IMR-90 (cell line): Measurements from ENCODE around the gene RXFP2. TPM values are rescaled to one million over a fixed set of nuclear protein-coding genes. Genes with fewer than 3 reads are reported as not detected.

Source experiments
- ATAC-seq: fragments of 200-7000 bp; cut with Tn5 transposase; 2 replicates; pipeline ENCODE4 v1.9.1; 2020; ENCODE audit warnings: low read depth, mild to moderate bottlenecking, moderate library complexity
- BruUV-seq: library from RNA; stranded (reverse); fragments of 400-500 nt; replicated peaks from 2 replicates; lab custom pipeline; 2021; lab: Mats Ljungman, UMichigan
- CTCF ChIA-PET: fragments of 300-600 bp; formaldehyde crosslinking; extraction: SDS; loops from one replicate; lab custom pipeline; 2021; ENCODE audit warnings: antibody characterized with exemption; lab: Yijun Ruan, JAX
- POLR2A ChIA-PET: fragments of 300-600 bp; sonication (Branson Sonifier 250); formaldehyde crosslinking; loops from one replicate; lab custom pipeline; 2022; ENCODE audit warnings: antibody characterized with exemption; ENCODE audit not compliant: unreplicated experiment; lab: Charles Lee
- DNase-seq: peaks from one replicate; pipeline ENCODE4 v3.0.0; 2013
- H2AFZ ChIP-seq: replicated peaks from 2 replicates; pipeline ENCODE3; 2013; ENCODE audit warnings: low read length, mild to moderate bottlenecking; ENCODE audit not compliant: poor library complexity
- H2AK5ac ChIP-seq: 2 replicates; pipeline ENCODE4 v1.6.1; 2013; ENCODE audit warnings: low read depth, low read length, inconsistent platforms
- H2AK9ac ChIP-seq: replicated peaks from 2 replicates; pipeline ENCODE3; 2013; ENCODE audit warnings: mild to moderate bottlenecking, low read depth, low read length, moderate library complexity; ENCODE audit not compliant: poor library complexity
- H2BK120ac ChIP-seq: 2 replicates; pipeline ENCODE4 v1.6.1; 2013; ENCODE audit warnings: low read depth, low read length, inconsistent platforms
- H2BK15ac ChIP-seq: 3 replicates; pipeline ENCODE4 v1.6.1; 2013; ENCODE audit warnings: low read depth, low read length, inconsistent platforms
- H2BK20ac ChIP-seq: 2 replicates; pipeline ENCODE4 v1.6.1; 2013; ENCODE audit warnings: low read depth, mild to moderate bottlenecking, inconsistent platforms, low read length, moderate library complexity
- H2BK5ac ChIP-seq: 2 replicates; pipeline ENCODE4 v1.6.1; 2013; ENCODE audit warnings: mild to moderate bottlenecking, low read depth, low read length, inconsistent platforms; ENCODE audit not compliant: poor library complexity, severe bottlenecking
- H3K14ac ChIP-seq: replicated peaks from 2 replicates; pipeline ENCODE4 v1.6.1; 2013; ENCODE audit warnings: low read depth, low read length, inconsistent platforms
- H3K18ac ChIP-seq: 2 replicates; pipeline ENCODE4 v1.6.1; 2013; ENCODE audit warnings: low read depth, low read length, control low read depth
- H3K23ac ChIP-seq: 2 replicates; pipeline ENCODE4 v1.6.1; 2013; ENCODE audit warnings: low read depth, low read length, inconsistent platforms
- H3K27ac ChIP-seq: 2 replicates; pipeline ENCODE4 v1.5.1; 2013; ENCODE audit warnings: mild to moderate bottlenecking, control low read depth, low read length; ENCODE audit not compliant: insufficient read depth
- H3K27me3 ChIP-seq: 2 replicates; pipeline ENCODE4 v1.6.1; 2013; ENCODE audit warnings: low read length; ENCODE audit not compliant: control insufficient read depth, insufficient read depth
- H3K36me3 ChIP-seq: 2 replicates; pipeline ENCODE4 v1.6.1; 2013; ENCODE audit warnings: low read length, mixed read lengths; ENCODE audit not compliant: control insufficient read depth, insufficient read depth
- H3K4ac ChIP-seq: 2 replicates; pipeline ENCODE4 v1.6.1; 2013; ENCODE audit warnings: low read depth, low read length, inconsistent platforms
- H3K4me1 ChIP-seq: 2 replicates; pipeline ENCODE4 v1.6.1; 2013; ENCODE audit warnings: low read length, mixed read lengths; ENCODE audit not compliant: control insufficient read depth, insufficient read depth
- H3K4me2 ChIP-seq: 2 replicates; pipeline ENCODE4 v1.6.1; 2013; ENCODE audit warnings: low read depth, mild to moderate bottlenecking, control low read depth, low read length, moderate library complexity
- H3K4me3 ChIP-seq: 2 replicates; pipeline ENCODE4 v1.5.1; 2013; ENCODE audit warnings: low read depth, mild to moderate bottlenecking, control low read depth, low read length, moderate library complexity; ENCODE audit not compliant: insufficient read depth
- H3K56ac ChIP-seq: 2 replicates; pipeline ENCODE4 v1.6.1; 2013; ENCODE audit warnings: low read length, inconsistent platforms; ENCODE audit not compliant: insufficient read depth; ENCODE audit errors: extremely low read depth
- H3K79me1 ChIP-seq, 2 experiments: 2 replicates each; pipeline ENCODE4 v1.6.1; 2013; ENCODE audit warnings: low read length in 2 of 2, inconsistent platforms in 1 of 2, low read depth in 1 of 2
- H3K9ac ChIP-seq: 2 replicates; pipeline ENCODE4 v1.6.1; 2013; ENCODE audit warnings: low read depth, low read length, control low read depth
- H3K9me1 ChIP-seq: 2 replicates; pipeline ENCODE4 v1.6.1; 2013; ENCODE audit warnings: low read length, inconsistent platforms; ENCODE audit not compliant: insufficient read depth
- H3K9me3 ChIP-seq: 2 replicates; pipeline ENCODE4 v1.6.1; 2013; ENCODE audit warnings: low read length; ENCODE audit not compliant: control insufficient read depth, insufficient read depth
- H4K20me1 ChIP-seq: 2 replicates; pipeline ENCODE4 v1.6.1; 2013; ENCODE audit warnings: low read length, inconsistent platforms; ENCODE audit not compliant: insufficient read depth
- H4K5ac ChIP-seq: 2 replicates; pipeline ENCODE4 v1.6.1; 2013; ENCODE audit warnings: mild to moderate bottlenecking, low read depth, low read length, control low read depth
- H4K8ac ChIP-seq, 2 experiments: 2 replicates each; pipeline ENCODE4 v1.6.1; 2013; ENCODE audit warnings: low read depth in 2 of 2, low read length in 2 of 2, control low read depth in 1 of 2, inconsistent platforms in 1 of 2
- H4K91ac ChIP-seq: 2 replicates; pipeline ENCODE4 v1.6.1; 2013; ENCODE audit warnings: low read depth, low read length, inconsistent platforms; ENCODE audit not compliant: insufficient read depth
- CEBPB ChIP-seq: IDR thresholded peaks from 2 replicates; pipeline ENCODE4 v1.6.1; 2012; ENCODE audit warnings: low read depth, low read length, improper control_type of control experiment
- SMC3 ChIP-seq: fragments of 150-350 bp; IDR thresholded peaks from 2 replicates; pipeline ENCODE4 v1.6.1; 2016; ENCODE audit warnings: low read depth, mild to moderate bottlenecking, antibody characterized with exemption, low read length, moderate library complexity
- WGBS, 2 experiments: methylation state at CpG; one replicate each; pipeline versions ENCODE4 v1.1.5 to v1.1.7; 2013; ENCODE audit warnings: missing lambda C conversion rate in 2 of 2; ENCODE audit not compliant: insufficient read length in 1 of 2; ENCODE audit errors: extremely low coverage in 2 of 2; 5-methylcytosine and 5-hydroxymethylcytosine counted together
- dilution Hi-C: fragments of 300-500 bp; cut with HindIII; formaldehyde crosslinking; loops from one replicate; pipeline ENCODE4 v1.14.3; 2018; ENCODE audit warnings: low sequenced_read_pairs; ENCODE audit not compliant: unreplicated experiment
- in situ Hi-C: fragments of 300-500 bp; cut with MboI; formaldehyde crosslinking; loops from 3 replicates; pipeline ENCODE4 v1.14.3; 2019; ENCODE audit warnings: low sequenced_read_pairs, inconsistent platforms, mixed read lengths
- intact Hi-C: fragments of 100-400 bp; cut with micrococcal nuclease; formaldehyde crosslinking; loops from 2 replicates; pipeline ENCODE4 v1.10.0; 2022
- polyA plus RNA-seq, 3 experiments: library from polyadenylated mRNA; depleted of rRNA; stranded (reverse); fragments of >200 nt; gene quantifications; 2 replicates each; pipeline ENCODE4 v1.2.3, GENCODE V29; 2012; ENCODE audit warnings: low replicate concordance in 1 of 3
- total RNA-seq: library from RNA; depleted of rRNA; stranded (reverse); fragments of >200 nt; gene quantifications from 2 replicates; pipeline ENCODE4 v1.2.3, GENCODE V29; 2012

Gene RXFP2
- total and polyA plus RNA-seq, 2 of the 4 experiments (the other 2 are of a cell fraction): not detected

GRCh38 chr13:31843044-31843443, 103.7 kb downstream of the RXFP2 start:
- no peak for ATAC-seq
- TF ChIP-seq SMC3: no peak
- no peak for TF ChIP-seq CEBPB

More at GRCh38 chr13:31843044-31843443, 103.7 kb downstream of the RXFP2 start:
- intact Hi-C loops (no loop called here), in situ Hi-C loops (no loop called here), dilution Hi-C loops (no loop called here)
- H3K56ac ChIP-seq: no peak overlapping the region
- no peak overlapping the region for H3K4ac ChIP-seq
- H2BK20ac ChIP-seq: no peak overlapping the region
- H3K23ac ChIP-seq: no peak overlapping the region
- H3K9ac ChIP-seq: no peak overlapping the region
- ChIA-PET POLR2A (no interaction called here), CTCF (no interaction called here)
- H4K91ac ChIP-seq: no peak overlapping the region
- H3K4me3 ChIP-seq: no peak overlapping the region
- peaks cover 34% of the 10 kb centered on the region for H3K27me3 ChIP-seq
- H3K79me1 ChIP-seq: no peaks in the 10 kb centered on the region
- no peaks in the 10 kb centered on the region for H3K4me1 ChIP-seq
- H3K4me2 ChIP-seq: no peak overlapping the region
- H2BK120ac ChIP-seq: no peak overlapping the region
- no peak overlapping the region for H2BK15ac ChIP-seq
- no peaks in the 10 kb centered on the region for H3K36me3 ChIP-seq
- no peaks in the 10 kb centered on the region for H3K9me1 ChIP-seq
- no peaks in the 10 kb centered on the region for H3K9me3 ChIP-seq
- H3K27ac ChIP-seq: no peak overlapping the region
- H4K8ac ChIP-seq: no peak overlapping the region
- no peak overlapping the region for H2AK9ac ChIP-seq
- H2BK5ac ChIP-seq: no peak overlapping the region
- H2AFZ ChIP-seq: no peak overlapping the region
- DNase-seq: no peak
- no peak overlapping the region for H4K5ac ChIP-seq
- no peak overlapping the region for H2AK5ac ChIP-seq
- H3K14ac ChIP-seq: no peak overlapping the region
- H4K20me1 ChIP-seq: no peaks in the 10 kb centered on the region
- BruUV-seq: no TSS peak
- H3K18ac ChIP-seq: no peak overlapping the region
- WGBS, 2 experiments: 17% methylated on average over 1 of the region's 6 CpGs; no CpG with 5 or more reads in 1 of the 2 experiments
